CD14-positive monocyte (primary cell): ENCODE data around the gene BCAS1. TPM values are rescaled to one million over a fixed set of nuclear protein-coding genes. Genes with fewer than 3 reads are reported as not detected.
A peak's percentile ranks its signal among the peaks of the same experiment; 100 is the strongest.

Experiments used
- DNase-seq, 3 donors: peaks; one replicate each; pipeline ENCODE4 v3.0.0-alpha.2; 2011 to 2022
- H2AFZ ChIP-seq: 2 replicates; pipeline ENCODE4 v1.6.0; 2012; ENCODE audit warnings: mild to moderate bottlenecking, low read depth, low read length, inconsistent platforms; ENCODE audit not compliant: insufficient read depth, poor library complexity, severe bottlenecking
- H3K27ac ChIP-seq, 2 donors: 1 replicate in 1 of 2; 2 replicates in 1 of 2; pipeline ENCODE4 v1.5.1; 2012 to 2013; ENCODE audit warnings: low read length in 2 of 2, control low read depth in 1 of 2, inconsistent platforms in 1 of 2, low read depth in 1 of 2, mild to moderate bottlenecking in 1 of 2
- H3K27me3 ChIP-seq, 2 donors: one replicate each; pipeline versions ENCODE4 v1.6.0 to v1.6.1; 2011 to 2013; ENCODE audit warnings: low read length in 2 of 2; ENCODE audit not compliant: control insufficient read depth in 2 of 2, insufficient read depth in 2 of 2
- H3K36me3 ChIP-seq, 2 donors: replicated peaks in 1 of 2; 1 replicate in 1 of 2; 2 replicates in 1 of 2; pipeline versions ENCODE4 v1.5.1 to v1.6.1; 2012 to 2013; ENCODE audit warnings: low read length in 2 of 2, control low read depth in 1 of 2, inconsistent platforms in 1 of 2, mild to moderate bottlenecking in 1 of 2; ENCODE audit not compliant: insufficient read depth in 2 of 2, control insufficient read depth in 1 of 2
- H3K4me1 ChIP-seq, 2 donors: 1 replicate in 1 of 2; 2 replicates in 1 of 2; pipeline versions ENCODE4 v1.5.1 to v1.6.1; 2012 to 2013; ENCODE audit warnings: low read length in 2 of 2, control low read depth in 1 of 2, inconsistent platforms in 1 of 2, mild to moderate bottlenecking in 1 of 2, moderate library complexity in 1 of 2; ENCODE audit not compliant: insufficient read depth in 2 of 2, control insufficient read depth in 1 of 2
- H3K4me2 ChIP-seq: replicated peaks from 2 replicates; pipeline ENCODE3; 2012; ENCODE audit warnings: low read length, moderate library complexity, mild to moderate bottlenecking; ENCODE audit not compliant: poor library complexity, severe bottlenecking; ENCODE audit errors: extremely low read depth
- H3K4me3 ChIP-seq, 3 experiments: fragments of 200-600 bp in 1 of 3; sonication (generic) in 1 of 3; replicated peaks in 1 of 3; 1 replicate in 2 of 3; 2 replicates in 1 of 3; pipeline ENCODE4 v1.5.1; 2011 to 2013; ENCODE audit warnings: low read length in 3 of 3, mild to moderate bottlenecking in 3 of 3, control low read depth in 2 of 3, low read depth in 2 of 3, inconsistent platforms in 1 of 3, moderate library complexity in 1 of 3
- H3K79me2 ChIP-seq: 2 replicates; pipeline ENCODE4 v1.6.0; 2012; ENCODE audit warnings: mild to moderate bottlenecking, control low read depth, inconsistent platforms, low read length, moderate library complexity; ENCODE audit not compliant: insufficient read depth
- H3K9ac ChIP-seq: 2 replicates; pipeline ENCODE4 v1.6.0; 2017; ENCODE audit warnings: low read length, mild to moderate bottlenecking; ENCODE audit not compliant: insufficient read depth, poor library complexity, severe bottlenecking
- H3K9me3 ChIP-seq, 2 donors: replicated peaks in 1 of 2; 1 replicate in 1 of 2; 2 replicates in 1 of 2; pipeline versions ENCODE4 v1.5.1 to v1.6.1; 2012 to 2013; ENCODE audit warnings: low read length in 2 of 2, control low read depth in 1 of 2; ENCODE audit not compliant: control insufficient read depth in 1 of 2, insufficient read depth in 1 of 2
- H4K20me1 ChIP-seq: 2 replicates; pipeline ENCODE4 v1.6.0; 2012; ENCODE audit warnings: mild to moderate bottlenecking, low read length, control low read depth, moderate library complexity; ENCODE audit not compliant: insufficient read depth
- H3K27ac Mint-ChIP-seq, 7 donors: one replicate each; pipeline ENCODE4 v1.8.0; 2020; ENCODE audit warnings: mild to moderate bottlenecking in 7 of 7, mixed read lengths in 7 of 7, moderate library complexity in 6 of 7, inconsistent platforms in 2 of 7
- H3K27me3 Mint-ChIP-seq, 3 donors: one replicate each; pipeline ENCODE4 v1.8.0; 2021 to 2022; ENCODE audit warnings: low read depth in 3 of 3, mild to moderate bottlenecking in 3 of 3, mixed read lengths in 3 of 3, moderate library complexity in 3 of 3, inconsistent platforms in 1 of 3
- H3K36me3 Mint-ChIP-seq, 2 donors: one replicate each; pipeline ENCODE4 v1.8.0; 2020; ENCODE audit warnings: mixed read lengths in 2 of 2, inconsistent platforms in 1 of 2, mild to moderate bottlenecking in 1 of 2
- H3K4me1 Mint-ChIP-seq: one replicate; pipeline ENCODE4 v1.8.0; 2020; ENCODE audit warnings: mild to moderate bottlenecking, mixed read lengths
- H3K4me3 Mint-ChIP-seq, 2 donors: one replicate each; pipeline ENCODE4 v1.8.0; 2020; ENCODE audit warnings: mild to moderate bottlenecking in 2 of 2, mixed read lengths in 2 of 2, moderate library complexity in 1 of 2
- H3K9me3 Mint-ChIP-seq, 7 donors: one replicate each; pipeline ENCODE4 v1.8.0; 2020 to 2022; ENCODE audit warnings: mixed read lengths in 7 of 7, mild to moderate bottlenecking in 6 of 7, moderate library complexity in 6 of 7, inconsistent platforms in 2 of 7
- CTCF ChIP-seq: fragments of 200-600 bp; IDR thresholded peaks from one replicate; pipeline ENCODE4 v1.8.0; 2022; ENCODE audit warnings: antibody characterized with exemption, mild to moderate bottlenecking
- WGBS: methylation state at CpG from one replicate; pipeline ENCODE4 v1.1.5; 2013; ENCODE audit warnings: missing lambda C conversion rate; ENCODE audit not compliant: insufficient coverage; 5-methylcytosine and 5-hydroxymethylcytosine counted together
- intact Hi-C, 2 donors: fragments of 100-400 bp; cut with micrococcal nuclease; formaldehyde crosslinking; loops; one replicate each; pipeline versions ENCODE4 v1.15.0 to v1.15.1; 2023
- polyA plus RNA-seq, 3 donors: library from polyadenylated mRNA; depleted of rRNA in 1 of 3; unstranded in 2 of 3; stranded (reverse) in 1 of 3; fragments of 300-500 nt in 2 of 3; fragments of >200 nt in 1 of 3; fragmentation: Illumina TruSeq in 2 of 3; gene quantifications; 1 replicate in 2 of 3; 2 replicates in 1 of 3; pipeline ENCODE4 v1.2.3, GENCODE V29; 2012 to 2021

BCAS1 gene
- polyA plus RNA-seq, 3 donors, result 0.01 to 0.02 TPM; not detected in 1

GRCh38 chr20:53950031-53950430, 120.4 kb downstream of the BCAS1 start:
- peak overlapping the region; percentile 26 for H2AFZ ChIP-seq
- H3K36me3 ChIP-seq, result no peaks in the 10 kb centered on the region
- no peaks in the 10 kb centered on the region for H3K27me3 ChIP-seq
- H3K4me1 Mint-ChIP-seq, result peaks cover 30% of the 10 kb centered on the region
- H3K36me3 Mint-ChIP-seq, result peaks cover 0 to 2% of the 10 kb centered on the region in 2 donors
- no peaks in the 10 kb centered on the region for H4K20me1 ChIP-seq
- no peak overlapping the region for H3K4me3 ChIP-seq
- H3K9ac ChIP-seq, result no peak overlapping the region
- TF ChIP-seq CTCF, result no peak
- no peak overlapping the region for H3K4me3 Mint-ChIP-seq
- peaks cover 18 to 20% of the 10 kb centered on the region in 2 donors for H3K4me1 ChIP-seq
- H3K27me3 Mint-ChIP-seq, result peaks cover 0 to 4% (median 2%) of the 10 kb centered on the region in 3 donors
- no peak for DNase-seq
- H3K4me2 ChIP-seq, result no peak overlapping the region
- no peak overlapping the region for H3K27ac ChIP-seq
- peaks cover 0 to 6% (median 0%) of the 10 kb centered on the region in 7 donors for H3K9me3 Mint-ChIP-seq
- H3K9me3 ChIP-seq, result no peaks in the 10 kb centered on the region
- intact Hi-C loops, result no loop called here
- no peaks in the 10 kb centered on the region for H3K79me2 ChIP-seq
- H3K27ac Mint-ChIP-seq, result peak overlapping the region; percentile 37 to 85 (median 76)
- WGBS, result 42% methylated on average over 6 of the region's 7 CpGs

GRCh38 chr20:53949319-53949839, 121.0 kb downstream of the BCAS1 start:
- H3K4me1 Mint-ChIP-seq, result peaks cover 30% of the 10 kb centered on the region
- Histone ChIP-seq H2AFZ (peak overlapping the region; percentile 26), H3K27me3 (no peaks in the 10 kb centered on the region), H3K4me1 (peaks cover 18 to 20% of the 10 kb centered on the region in 2 donors), H3K4me2 (peak overlapping the region; percentile 31), H4K20me1 (no peaks in the 10 kb centered on the region), H3K4me3 (no peak overlapping the region), H3K36me3 (no peaks in the 10 kb centered on the region), H3K27ac (peak overlapping the region in 1 of 2 donors; percentile 66), H3K9me3 (no peaks in the 10 kb centered on the region), H3K9ac (peak overlapping the region; percentile 2), H3K79me2 (no peaks in the 10 kb centered on the region)
- 3% methylated on average over 10 of the region's 10 CpGs for WGBS
- peak overlapping the region; percentile 67 to 85 (median 79) for H3K27ac Mint-ChIP-seq
- no peak for TF ChIP-seq CTCF
- H3K9me3 Mint-ChIP-seq, result peaks cover 0 to 6% (median 0%) of the 10 kb centered on the region in 7 donors
- intact Hi-C loops, result loop anchor here in 1 of 2 donors (5.0 kb wide), 1 partner anchor 258 kb away; the partner anchor contains the start of gene PFDN4
- peaks cover 0 to 2% of the 10 kb centered on the region in 2 donors for H3K36me3 Mint-ChIP-seq
- peak overlapping the region in 1 of 2 donors; percentile 66 for H3K4me3 Mint-ChIP-seq
- peaks cover 0 to 4% (median 2%) of the 10 kb centered on the region in 3 donors for H3K27me3 Mint-ChIP-seq
- peak; percentile 79 to 94 (median 89) for DNase-seq
